HL-60/S4 treated with retinoic acid at 250 ng/mL for 4 days and 3 days (cell line): ENCODE results near the gene BFAR.
"Not testable (repeated sequence)": the region's sequence is repeated elsewhere in the genome, so short reads cannot be mapped to it uniquely, and the experiment has no call there.

Source experiments
- in situ Hi-C: fragments of 300-500 bp; cut with MboI; formaldehyde crosslinking; loops from 2 replicates; pipeline ENCODE4 v1.7.0; 2022; ENCODE audit warnings: low sequenced_read_pairs

Gene BFAR

GRCh38 chr16:14635395-14636165, 2.8 kb downstream of the BFAR start:
- in situ Hi-C loops, result no loop called here

GRCh38 chr16:14636179-14636950, 3.6 kb downstream of the BFAR start:
- in situ Hi-C loops, result not testable (repeated sequence)

GRCh38 chr16:14636951-14637240, 4.1 kb downstream of the BFAR start:
- in situ Hi-C loops, result not testable (repeated sequence)

GRCh38 chr16:14640538-14640937, 7.8 kb downstream of the BFAR start:
- in situ Hi-C loops, result no loop called here

- in situ Hi-C loops, result no loop called here
These were observed 8.5 kb downstream of the BFAR start for GRCh38 chr16:14641206-14641605.

GRCh38 chr16:14641926-14642325, 9.2 kb downstream of the BFAR start:
- in situ Hi-C loops, result no loop called here

GRCh38 chr16:14649816-14650215, 17.1 kb downstream of the BFAR start:
- in situ Hi-C loops, result no loop called here

- in situ Hi-C loops, result no loop called here
These were observed 17.9 kb downstream of the BFAR start for GRCh38 chr16:14650629-14651028.

- in situ Hi-C loops, result no loop called here
These were observed 20.0 kb downstream of the BFAR start for GRCh38 chr16:14652726-14653125.

- in situ Hi-C loops, result no loop called here
These were observed 25.3 kb downstream of the BFAR start for GRCh38 chr16:14658063-14658462.

GRCh38 chr16:14667347-14668266, 34.9 kb downstream of the BFAR start:
- in situ Hi-C loops, result no loop called here

- in situ Hi-C loops, result no loop called here
These were observed 35.9 kb downstream of the BFAR start for GRCh38 chr16:14668556-14669223.

- in situ Hi-C loops, result no loop called here
These were observed 37.0 kb downstream of the BFAR start for GRCh38 chr16:14669776-14670175.

- in situ Hi-C loops, result no loop called here
These were observed 39.7 kb downstream of the BFAR start for GRCh38 chr16:14672403-14672971.

- in situ Hi-C loops, result no loop called here
These were observed 43.9 kb downstream of the BFAR start for GRCh38 chr16:14676633-14677032.

- in situ Hi-C loops, result no loop called here
These were observed 44.9 kb downstream of the BFAR start for GRCh38 chr16:14677627-14678026.

- in situ Hi-C loops, result no loop called here
These were observed 46.2 kb downstream of the BFAR start for GRCh38 chr16:14678748-14679497.

GRCh38 chr16:14680396-14680795, 47.6 kb downstream of the BFAR start:
- in situ Hi-C loops, result not testable (repeated sequence)

GRCh38 chr16:14681115-14681514, 48.4 kb downstream of the BFAR start:
- in situ Hi-C loops, result no loop called here

- in situ Hi-C loops, result no loop called here
These were observed 49.4 kb downstream of the BFAR start for GRCh38 chr16:14682121-14682520.
